Measurements from ENCODE around the gene THEMIS. TPM values are rescaled to one million over a fixed set of nuclear protein-coding genes. Genes with fewer than 3 reads are reported as not detected.
A peak's percentile ranks its signal among the peaks of the same experiment; 100 is the strongest.

The THEMIS gene
- total RNA-seq, 1 experiment from 2014 or later: not detected

DNA sequence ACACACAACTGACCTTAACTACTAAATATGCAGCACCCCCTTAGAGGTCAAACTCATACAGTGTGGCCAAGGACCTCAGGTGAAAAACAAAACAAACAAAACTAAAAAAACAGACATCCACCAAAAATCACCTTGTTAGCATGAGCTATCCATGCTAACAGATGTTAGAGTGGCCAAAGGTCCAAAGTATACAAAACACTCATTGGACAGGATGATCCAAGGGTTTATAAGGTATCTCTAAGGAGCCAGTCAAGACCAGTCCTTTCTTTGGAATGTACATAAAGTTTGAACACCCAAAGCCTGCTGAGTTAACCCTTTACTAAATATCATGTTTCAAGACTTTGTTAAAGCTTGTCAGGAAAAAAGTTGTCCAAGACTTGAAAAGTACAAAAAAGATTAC lies 35.8 kb downstream of the THEMIS start:
- no TSS peak for BruUV-seq (replicated peaks)
- Histone ChIP-seq H3K36me3 (ENCODE audit: control insufficient read depth, insufficient read depth, low read length) (no peaks in the 10 kb centered on the region), H3K4me1 (peaks cover 18% of the 10 kb centered on the region), H3K4me3 (ENCODE audit: low read depth, low read length) (no peak overlapping the region), H3K9me3 (no peaks in the 10 kb centered on the region), H3K27me3 (replicated peaks; ENCODE audit: control insufficient read depth, insufficient read depth, low read length) (no peaks in the 10 kb centered on the region)
- Mint-ChIP-seq H3K4me1 (ENCODE audit: low read depth, unreplicated experiment) (no peaks in the 10 kb centered on the region), H3K4me3 (ENCODE audit: unreplicated experiment) (no peak overlapping the region), H3K27me3 (ENCODE audit: insufficient read depth, unreplicated experiment) (no peaks in the 10 kb centered on the region), H3K9me3 (ENCODE audit: unreplicated experiment) (no peaks in the 10 kb centered on the region), H3K27ac (ENCODE audit: unreplicated experiment) (no peak overlapping the region), H3K36me3 (ENCODE audit: insufficient read depth, unreplicated experiment) (no peaks in the 10 kb centered on the region)
- intact Hi-C loops (cut with micrococcal nuclease; ENCODE audit: unreplicated experiment): no loop called here
- ChIA-PET POLR2A (no interaction called here), CTCF (no interaction called here)
- DNase-seq: peak in 1 of 2 experiments; percentile 4
- TF ChIP-seq, protein P1, sequence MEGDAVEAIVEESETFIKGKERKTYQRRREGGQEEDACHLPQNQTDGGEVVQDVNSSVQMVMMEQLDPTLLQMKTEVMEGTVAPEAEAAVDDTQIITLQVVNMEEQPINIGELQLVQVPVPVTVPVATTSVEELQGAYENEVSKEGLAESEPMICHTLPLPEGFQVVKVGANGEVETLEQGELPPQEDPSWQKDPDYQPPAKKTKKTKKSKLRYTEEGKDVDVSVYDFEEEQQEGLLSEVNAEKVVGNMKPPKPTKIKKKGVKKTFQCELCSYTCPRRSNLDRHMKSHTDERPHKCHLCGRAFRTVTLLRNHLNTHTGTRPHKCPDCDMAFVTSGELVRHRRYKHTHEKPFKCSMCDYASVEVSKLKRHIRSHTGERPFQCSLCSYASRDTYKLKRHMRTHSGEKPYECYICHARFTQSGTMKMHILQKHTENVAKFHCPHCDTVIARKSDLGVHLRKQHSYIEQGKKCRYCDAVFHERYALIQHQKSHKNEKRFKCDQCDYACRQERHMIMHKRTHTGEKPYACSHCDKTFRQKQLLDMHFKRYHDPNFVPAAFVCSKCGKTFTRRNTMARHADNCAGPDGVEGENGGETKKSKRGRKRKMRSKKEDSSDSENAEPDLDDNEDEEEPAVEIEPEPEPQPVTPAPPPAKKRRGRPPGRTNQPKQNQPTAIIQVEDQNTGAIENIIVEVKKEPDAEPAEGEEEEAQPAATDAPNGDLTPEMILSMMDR (IDR thresholded peaks at IDR 0.05; ENCODE audit: insufficient read depth in 1 of 2, low read depth in 1 of 2, low read length in 1 of 2, severe bottlenecking in 1 of 2, unreplicated experiment in 1 of 2): no peak

DNA sequence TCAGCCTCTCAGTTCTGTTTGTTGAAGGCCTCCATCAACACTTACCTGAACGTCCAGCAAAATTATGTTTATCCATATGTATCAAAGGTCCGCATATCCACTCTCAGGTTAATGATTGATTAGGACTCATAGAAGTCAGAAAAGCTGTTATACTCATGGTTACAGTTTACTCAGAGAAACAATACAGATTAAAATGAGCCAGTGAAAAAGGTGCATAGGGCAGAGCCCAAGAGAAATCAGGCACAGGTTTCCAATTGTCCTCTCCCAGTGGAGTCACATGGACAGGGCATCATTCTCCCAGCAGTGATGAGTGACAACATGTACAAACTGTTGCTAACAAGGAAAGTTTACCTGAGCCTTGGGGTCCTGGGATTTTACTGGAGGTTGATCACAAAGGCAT lies 36.2 kb downstream of the THEMIS start:
- Mint-ChIP-seq H3K27me3 (ENCODE audit: insufficient read depth, unreplicated experiment) (no peaks in the 10 kb centered on the region), H3K9me3 (ENCODE audit: unreplicated experiment) (no peaks in the 10 kb centered on the region), H3K4me3 (ENCODE audit: unreplicated experiment) (no peak overlapping the region), H3K27ac (ENCODE audit: unreplicated experiment) (no peak overlapping the region), H3K36me3 (ENCODE audit: insufficient read depth, unreplicated experiment) (no peaks in the 10 kb centered on the region), H3K4me1 (ENCODE audit: low read depth, unreplicated experiment) (no peaks in the 10 kb centered on the region)
- H3K9me3 ChIP-seq: no peaks in the 10 kb centered on the region
- POLR2A ChIA-PET: no interaction called here
- no peaks in the 10 kb centered on the region for H3K36me3 ChIP-seq (ENCODE audit: control insufficient read depth, insufficient read depth, low read length)
- no peaks in the 10 kb centered on the region for H3K27me3 ChIP-seq (replicated peaks; ENCODE audit: control insufficient read depth, insufficient read depth, low read length)
- TF ChIP-seq, protein P1 (IDR thresholded peaks at IDR 0.05; ENCODE audit: insufficient read depth in 1 of 2, low read depth in 1 of 2, low read length in 1 of 2, severe bottlenecking in 1 of 2, unreplicated experiment in 1 of 2): no peak
- BruUV-seq (replicated peaks): no TSS peak
- peak; percentile 8 to 37 for DNase-seq
- intact Hi-C loops (cut with micrococcal nuclease; ENCODE audit: unreplicated experiment): no loop called here
- CTCF ChIA-PET: no interaction called here
- peaks cover 18% of the 10 kb centered on the region for H3K4me1 ChIP-seq
- H3K4me3 ChIP-seq (ENCODE audit: low read depth, low read length): no peak overlapping the region

- no peak overlapping the region for H3K27ac Mint-ChIP-seq (ENCODE audit: unreplicated experiment)
- Histone ChIP-seq H3K27me3 (replicated peaks; ENCODE audit: control insufficient read depth, insufficient read depth, low read length) (no peaks in the 10 kb centered on the region), H3K9me3 (no peaks in the 10 kb centered on the region), H3K4me1 (peaks cover 17% of the 10 kb centered on the region), H3K4me3 (ENCODE audit: low read depth, low read length) (no peak overlapping the region), H3K36me3 (ENCODE audit: control insufficient read depth, insufficient read depth, low read length) (no peaks in the 10 kb centered on the region)
- H3K36me3 Mint-ChIP-seq (ENCODE audit: insufficient read depth, unreplicated experiment): peaks cover 6% of the 10 kb centered on the region
- TF ChIP-seq, protein P1 (IDR thresholded peaks at IDR 0.05; ENCODE audit: insufficient read depth in 1 of 2, low read depth in 1 of 2, low read length in 1 of 2, severe bottlenecking in 1 of 2, unreplicated experiment in 1 of 2): no peak
- H3K4me3 Mint-ChIP-seq (ENCODE audit: unreplicated experiment): no peak overlapping the region
- H3K27me3 Mint-ChIP-seq (ENCODE audit: insufficient read depth, unreplicated experiment): no peaks in the 10 kb centered on the region
- CTCF ChIA-PET: interaction anchor here (0.6 kb wide), 1 partner anchor 582 kb away, joined by 4 read pairs; no protein-coding TSS in a partner anchor
- no peaks in the 10 kb centered on the region for H3K9me3 Mint-ChIP-seq (ENCODE audit: unreplicated experiment)
- BruUV-seq (replicated peaks): no TSS peak
- no peak for DNase-seq
- intact Hi-C loops (cut with micrococcal nuclease; ENCODE audit: unreplicated experiment): no loop called here
- POLR2A ChIA-PET: no interaction called here
- H3K4me1 Mint-ChIP-seq (ENCODE audit: low read depth, unreplicated experiment): no peaks in the 10 kb centered on the region
Measured at GRCh38 chr6:127860723-127861122, 40.1 kb downstream of the THEMIS start.

All from Caco-2 (cell line).